GM18505 (cell line): ENCODE data around the gene PSMB1.
A peak's percentile ranks its signal among the peaks of the same experiment; 100 is the strongest.
"Not testable (repeated sequence)": the region's sequence is repeated elsewhere in the genome, so short reads cannot be mapped to it uniquely, and the experiment has no call there.

Experiments
- ATAC-seq: cut with Tn5 transposase; IDR thresholded peaks from one replicate; pipeline ENCODE4 v1.9.1; 2021; ENCODE audit not compliant: unreplicated experiment
- POLR2A ChIP-seq: IDR thresholded peaks from 4 replicates; pipeline ENCODE4 v1.6.1; 2011; ENCODE audit warnings: borderline replicate concordance; ENCODE audit not compliant: insufficient read depth, insufficient read length; ENCODE audit errors: extremely low read depth

The PSMB1 gene

GRCh38 chr6:170554013-170554795 is 1.1 kb upstream of the PSMB1 start, which contains the start of gene TBP:
Gene TBP (plus strand): TSS chr6:170554369. CDS start chr6:170557030, 2,661 bp downstream.
- TF ChIP-seq POLR2A, result peak; percentile 74
- peak; percentile 97 for ATAC-seq

- no peak for TF ChIP-seq POLR2A
- peak; percentile 33 for ATAC-seq
Measured at GRCh38 chr6:170553534-170554012, 466 bp upstream of the PSMB1 start.

- no peak for ATAC-seq
- no peak for TF ChIP-seq POLR2A
Measured at GRCh38 chr6:170545405-170545804, 7.7 kb downstream of the PSMB1 start.

- no peak for TF ChIP-seq POLR2A
- ATAC-seq, result no peak
Measured at GRCh38 chr6:170542031-170542719, 10.9 kb downstream of the PSMB1 start.

- ATAC-seq, result no peak
- no peak for TF ChIP-seq POLR2A
Measured at GRCh38 chr6:170537329-170537728, 15.8 kb downstream of the PSMB1 start.

GRCh38 chr6:170536671-170537070 is 16.4 kb downstream of the PSMB1 start:
- ATAC-seq, result no peak
- no peak for TF ChIP-seq POLR2A

- no peak for TF ChIP-seq POLR2A
- ATAC-seq, result no peak
Measured at GRCh38 chr6:170535004-170535403, 18.1 kb downstream of the PSMB1 start.

GRCh38 chr6:170533792-170534191 is 19.3 kb downstream of the PSMB1 start:
- TF ChIP-seq POLR2A, result peak; percentile 12
- ATAC-seq, result no peak

GRCh38 chr6:170532867-170533488 is 20.1 kb downstream of the PSMB1 start:
- no peak for TF ChIP-seq POLR2A

GRCh38 chr6:170529839-170530469 is 23.2 kb downstream of the PSMB1 start:
- no peak for ATAC-seq
- TF ChIP-seq POLR2A, result no peak

More at GRCh38 chr6:170532867-170533488, 20.1 kb downstream of the PSMB1 start:
- ATAC-seq, result no peak

GRCh38 chr6:170527995-170528394 is 25.1 kb downstream of the PSMB1 start:
- not testable (repeated sequence) for ATAC-seq

- no peak for ATAC-seq
- no peak for TF ChIP-seq POLR2A
Measured at GRCh38 chr6:170525795-170526194, 27.3 kb downstream of the PSMB1 start.

- TF ChIP-seq POLR2A, result no peak
- ATAC-seq, result no peak
Measured at GRCh38 chr6:170524172-170524502, 29.0 kb downstream of the PSMB1 start.
